Measurements from ENCODE around the gene EFHD1.

EFHD1 gene

GRCh38 chr2:232588031-232588430, 45.4 kb upstream of the EFHD1 start:
- Histone ChIP-seq H3K4me3 (replicated peaks; ENCODE audit: insufficient read depth, low read length) (no peak overlapping the region), H3K27me3 (ENCODE audit: insufficient read depth, poor library complexity, severe bottlenecking) (no peaks in the 10 kb centered on the region), H3K27ac (replicated peaks) (no peak overlapping the region)
- TF ChIP-seq SPI1 (IDR thresholded peaks at IDR 0.05; ENCODE audit: borderline replicate concordance, low read depth) (no peak), GABPA (IDR thresholded peaks at IDR 0.05; ENCODE audit: low read depth) (no peak), CTCF (IDR thresholded peaks at IDR 0.05; ENCODE audit: insufficient read depth, low read length) (no peak), POLR2AphosphoS5 (IDR thresholded peaks at IDR 0.05; ENCODE audit: low read depth) (no peak)
- TF ChIP-seq, protein P1, sequence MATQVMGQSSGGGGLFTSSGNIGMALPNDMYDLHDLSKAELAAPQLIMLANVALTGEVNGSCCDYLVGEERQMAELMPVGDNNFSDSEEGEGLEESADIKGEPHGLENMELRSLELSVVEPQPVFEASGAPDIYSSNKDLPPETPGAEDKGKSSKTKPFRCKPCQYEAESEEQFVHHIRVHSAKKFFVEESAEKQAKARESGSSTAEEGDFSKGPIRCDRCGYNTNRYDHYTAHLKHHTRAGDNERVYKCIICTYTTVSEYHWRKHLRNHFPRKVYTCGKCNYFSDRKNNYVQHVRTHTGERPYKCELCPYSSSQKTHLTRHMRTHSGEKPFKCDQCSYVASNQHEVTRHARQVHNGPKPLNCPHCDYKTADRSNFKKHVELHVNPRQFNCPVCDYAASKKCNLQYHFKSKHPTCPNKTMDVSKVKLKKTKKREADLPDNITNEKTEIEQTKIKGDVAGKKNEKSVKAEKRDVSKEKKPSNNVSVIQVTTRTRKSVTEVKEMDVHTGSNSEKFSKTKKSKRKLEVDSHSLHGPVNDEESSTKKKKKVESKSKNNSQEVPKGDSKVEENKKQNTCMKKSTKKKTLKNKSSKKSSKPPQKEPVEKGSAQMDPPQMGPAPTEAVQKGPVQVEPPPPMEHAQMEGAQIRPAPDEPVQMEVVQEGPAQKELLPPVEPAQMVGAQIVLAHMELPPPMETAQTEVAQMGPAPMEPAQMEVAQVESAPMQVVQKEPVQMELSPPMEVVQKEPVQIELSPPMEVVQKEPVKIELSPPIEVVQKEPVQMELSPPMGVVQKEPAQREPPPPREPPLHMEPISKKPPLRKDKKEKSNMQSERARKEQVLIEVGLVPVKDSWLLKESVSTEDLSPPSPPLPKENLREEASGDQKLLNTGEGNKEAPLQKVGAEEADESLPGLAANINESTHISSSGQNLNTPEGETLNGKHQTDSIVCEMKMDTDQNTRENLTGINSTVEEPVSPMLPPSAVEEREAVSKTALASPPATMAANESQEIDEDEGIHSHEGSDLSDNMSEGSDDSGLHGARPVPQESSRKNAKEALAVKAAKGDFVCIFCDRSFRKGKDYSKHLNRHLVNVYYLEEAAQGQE (IDR thresholded peaks at IDR 0.05; ENCODE audit: insufficient replicate concordance, low read depth): no peak
- DNase-seq (ENCODE audit: low read depth in 1 of 2, low spot score in 1 of 2): no peak

DNA sequence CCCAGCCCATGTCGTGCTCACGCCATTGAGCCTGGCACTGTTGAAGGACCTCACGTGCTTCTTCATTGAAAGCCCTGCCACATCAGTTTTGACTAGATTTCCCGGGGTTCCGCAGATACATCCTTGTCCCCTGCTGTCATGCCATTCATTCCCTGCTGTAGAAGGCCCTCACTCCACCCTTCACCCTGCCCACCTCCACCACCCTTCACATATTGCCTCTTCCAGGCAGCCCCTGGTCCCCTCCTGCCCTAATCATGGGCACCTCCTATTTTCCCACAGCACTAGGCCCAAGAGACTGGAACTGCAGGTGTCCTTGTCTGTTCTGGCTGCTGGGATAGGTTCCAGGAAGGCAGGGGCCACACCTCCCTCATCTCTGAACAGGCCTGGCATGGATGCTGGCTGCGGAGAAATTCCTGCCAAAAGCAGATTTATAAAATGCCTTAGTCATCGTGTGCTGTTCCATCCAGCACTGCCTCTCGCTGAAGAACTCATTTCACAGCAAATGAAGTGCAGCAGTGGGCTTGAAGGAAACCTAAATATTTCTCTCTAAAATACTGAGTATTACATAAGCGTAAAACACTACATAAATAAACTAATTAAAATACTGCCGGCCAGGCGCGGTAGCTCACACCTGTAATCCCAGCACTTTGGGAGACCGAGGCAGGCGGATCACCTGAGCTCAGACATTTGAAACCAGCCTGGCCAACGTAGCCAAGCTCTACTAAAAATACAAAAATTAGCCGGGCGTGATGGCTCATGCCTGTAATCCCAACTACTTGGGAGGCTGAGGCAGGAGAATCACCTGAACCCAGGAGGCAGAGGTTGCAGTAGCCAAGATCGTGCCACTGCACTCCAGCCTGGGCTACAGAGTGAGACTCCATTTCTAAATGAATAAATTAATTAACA, 44.5 kb upstream of the EFHD1 start:
- TF ChIP-seq CTCF (IDR thresholded peaks at IDR 0.05; ENCODE audit: insufficient read depth, low read length) (no peak), GABPA (IDR thresholded peaks at IDR 0.05; ENCODE audit: low read depth) (no peak), SPI1 (IDR thresholded peaks at IDR 0.05; ENCODE audit: borderline replicate concordance, low read depth) (no peak), POLR2AphosphoS5 (IDR thresholded peaks at IDR 0.05; ENCODE audit: low read depth) (no peak)
- TF ChIP-seq, protein P1 (IDR thresholded peaks at IDR 0.05; ENCODE audit: insufficient replicate concordance, low read depth): no peak
- Histone ChIP-seq H3K27me3 (ENCODE audit: insufficient read depth, poor library complexity, severe bottlenecking) (no peaks in the 10 kb centered on the region), H3K4me3 (replicated peaks; ENCODE audit: insufficient read depth, low read length) (no peak overlapping the region), H3K27ac (replicated peaks) (no peak overlapping the region)
- no peak for DNase-seq (ENCODE audit: low read depth in 1 of 2, low spot score in 1 of 2)

GRCh38 chr2:232592772-232593395, 40.5 kb upstream of the EFHD1 start:
- H3K27ac ChIP-seq (replicated peaks): no peak overlapping the region
- DNase-seq (ENCODE audit: low read depth in 1 of 2, low spot score in 1 of 2): no peak
- H3K27me3 ChIP-seq (ENCODE audit: insufficient read depth, poor library complexity, severe bottlenecking): no peaks in the 10 kb centered on the region
- TF ChIP-seq CTCF (IDR thresholded peaks at IDR 0.05; ENCODE audit: insufficient read depth, low read length): no peak
- no peak for TF ChIP-seq SPI1 (IDR thresholded peaks at IDR 0.05; ENCODE audit: borderline replicate concordance, low read depth)
- TF ChIP-seq GABPA (IDR thresholded peaks at IDR 0.05; ENCODE audit: low read depth): no peak
- TF ChIP-seq POLR2AphosphoS5 (IDR thresholded peaks at IDR 0.05; ENCODE audit: low read depth): no peak
- TF ChIP-seq, protein P1 (IDR thresholded peaks at IDR 0.05; ENCODE audit: insufficient replicate concordance, low read depth): no peak
- no peak overlapping the region for H3K4me3 ChIP-seq (replicated peaks; ENCODE audit: insufficient read depth, low read length)
